ENCODE measurements around the gene SH3PXD2B.
"Not testable (repeated sequence)": the region's sequence is repeated elsewhere in the genome, so short reads cannot be mapped to it uniquely, and the experiment has no call there.

Gene SH3PXD2B

GRCh38 chr5:172288465-172288864, 165.9 kb downstream of the SH3PXD2B start:
- DNase-seq = no peak

DNA sequence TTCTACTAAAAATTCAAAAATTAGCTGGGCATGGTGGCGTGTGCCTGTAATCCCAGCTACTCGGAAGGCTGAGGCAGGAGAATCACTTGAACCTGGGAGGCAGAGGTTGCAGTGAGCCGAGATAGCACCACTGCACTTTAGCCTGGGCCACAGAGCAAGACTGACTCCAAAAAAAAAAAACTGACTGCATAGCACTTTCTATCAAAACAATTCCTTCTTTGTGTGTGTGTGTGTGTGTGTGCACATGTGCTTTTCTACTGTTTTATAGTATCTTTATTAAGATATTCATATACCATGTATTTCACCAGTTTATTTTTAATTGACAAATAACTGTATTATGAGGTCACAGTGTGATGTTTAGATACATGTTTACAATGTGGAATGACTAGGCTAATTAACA, 167.2 kb downstream of the SH3PXD2B start:
- not testable (repeated sequence) for DNase-seq

DNA sequence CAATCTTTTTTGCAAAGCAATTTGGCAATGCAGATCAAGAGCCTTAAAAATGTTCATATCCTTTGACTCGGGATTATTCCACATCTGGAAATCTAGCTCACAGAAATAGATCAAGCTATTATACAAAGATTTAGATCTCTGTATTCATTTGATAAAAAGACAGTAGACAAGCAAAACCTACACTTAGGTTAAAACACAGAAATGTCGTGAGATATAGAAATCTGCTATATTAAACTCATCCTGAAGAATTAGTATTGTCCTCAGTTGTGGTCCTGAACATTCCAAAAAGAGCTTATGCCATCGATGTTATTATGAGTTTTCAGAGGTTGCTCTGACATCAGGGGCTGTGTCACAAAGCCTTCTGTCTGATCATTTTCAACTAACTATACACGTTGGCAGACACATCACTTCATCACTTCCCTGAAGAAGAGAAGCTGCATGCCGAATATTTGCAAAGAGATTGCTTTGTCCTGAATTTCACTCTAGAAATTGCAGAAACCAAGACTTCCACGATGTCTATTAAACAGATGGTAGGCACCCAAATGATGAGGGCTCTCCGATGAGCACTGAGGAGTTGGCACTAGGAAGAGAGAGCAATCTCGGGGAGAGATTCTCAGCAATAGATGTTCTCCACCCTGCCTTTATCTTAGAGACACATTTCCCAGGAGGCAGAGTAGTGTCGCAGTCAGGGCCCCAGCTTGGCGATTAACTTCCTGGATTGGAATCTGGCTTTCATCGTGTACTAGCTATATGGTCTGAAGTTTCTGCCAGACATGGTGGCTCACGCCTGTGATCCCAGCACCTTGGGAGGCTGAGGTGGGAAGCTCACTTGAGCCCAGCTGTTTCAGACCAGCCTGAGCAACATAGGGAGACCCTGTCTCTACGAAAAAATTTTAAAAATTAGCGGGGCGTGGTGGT, 168.8 kb downstream of the SH3PXD2B start:
- DNase-seq = no peak

GRCh38 chr5:172284611-172284980, 169.7 kb downstream of the SH3PXD2B start:
- DNase-seq = no peak

GRCh38 chr5:172283862-172284610, 170.3 kb downstream of the SH3PXD2B start:
- peak; percentile 56 for DNase-seq

- DNase-seq = peak; percentile 47
These were observed 171.1 kb downstream of the SH3PXD2B start, which contains the start of gene UBTD2 for GRCh38 chr5:172283020-172283861. TSS of gene UBTD2 (minus strand) at chr5:172283764. CDS start at chr5:172283665, 99 bp downstream.

DNA sequence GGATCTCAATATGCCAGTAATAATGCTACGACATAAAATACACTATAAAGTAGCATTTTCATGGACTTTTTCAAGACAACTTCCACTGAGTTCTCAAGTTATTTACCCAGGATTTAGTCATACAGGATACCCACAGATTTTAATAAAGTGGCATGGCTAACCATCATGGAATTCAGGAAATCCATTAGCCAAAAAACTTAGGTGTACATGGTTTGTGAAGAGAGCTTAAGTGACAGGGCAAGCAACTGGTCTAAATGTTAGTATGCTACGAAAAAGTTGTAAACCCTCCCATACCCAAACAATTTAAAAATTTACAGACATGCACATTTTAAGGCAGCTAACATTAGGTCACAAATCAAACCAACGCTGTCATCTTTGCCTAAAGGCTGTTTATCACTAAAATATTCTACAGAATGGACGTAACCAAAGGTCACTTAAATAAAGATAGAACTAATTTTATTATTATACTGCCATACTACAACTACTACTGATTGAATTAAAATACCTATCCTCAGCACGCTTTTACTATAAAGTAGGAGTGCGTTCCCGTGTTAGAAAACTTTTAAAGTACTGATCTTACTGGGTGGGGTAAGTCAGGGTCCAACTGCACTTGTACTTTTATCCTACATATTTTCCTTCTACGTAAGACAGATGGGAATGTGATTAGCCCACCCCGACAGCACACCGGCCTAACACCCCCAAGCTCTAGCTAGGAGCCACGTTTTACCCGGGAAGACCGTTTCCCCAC, 171.9 kb downstream of the SH3PXD2B start:
- no peak for DNase-seq

- DNase-seq = no peak
These were observed 173.0 kb downstream of the SH3PXD2B start for GRCh38 chr5:172281346-172281745.

- no peak for DNase-seq
These were observed 173.4 kb downstream of the SH3PXD2B start for GRCh38 chr5:172280929-172281328.

- DNase-seq = no peak
These were observed 174.0 kb downstream of the SH3PXD2B start for GRCh38 chr5:172280317-172280716.

DNA sequence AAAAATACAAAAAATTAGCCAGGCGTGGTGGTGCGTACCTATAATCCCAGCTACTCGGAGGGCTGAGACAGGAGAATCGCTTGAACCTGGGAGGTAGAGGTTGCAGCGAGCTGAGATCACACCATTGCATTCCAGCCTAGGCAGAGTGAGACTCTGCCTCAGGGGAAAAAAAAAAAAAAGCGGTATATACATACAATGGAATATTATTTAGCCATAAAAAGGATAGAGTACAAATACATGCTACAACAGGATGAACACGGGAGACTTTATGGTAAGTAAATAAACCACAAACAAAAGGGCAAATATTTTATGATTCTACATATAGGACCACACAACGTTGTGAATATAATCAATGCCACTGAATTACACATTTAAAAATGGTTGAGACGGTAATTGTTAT, 176.0 kb downstream of the SH3PXD2B start:
- DNase-seq = no peak

DNA sequence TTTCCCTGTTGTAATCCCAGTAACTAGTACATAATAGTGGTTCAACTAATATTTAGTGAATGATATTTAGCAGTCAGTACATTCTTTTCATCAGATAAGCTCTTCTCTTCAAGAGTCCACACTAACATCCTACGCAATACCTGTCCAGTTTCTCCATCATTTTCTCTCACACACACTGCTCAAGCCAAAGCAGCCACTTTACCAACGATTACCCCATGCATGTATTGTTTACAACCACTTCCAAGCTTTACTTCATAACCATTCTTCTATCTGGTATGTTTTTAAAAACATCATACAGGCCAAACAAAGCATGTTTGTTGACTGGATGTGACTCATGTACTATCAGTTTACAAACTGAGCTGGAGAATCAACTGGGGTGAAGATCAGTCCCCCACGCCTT, 178.1 kb downstream of the SH3PXD2B start:
- DNase-seq = no peak
